Lung (tissue), 12 donors: ENCODE results near the gene ERBB4. TPM values are rescaled to one million over a fixed set of nuclear protein-coding genes. Genes with fewer than 3 reads are reported as not detected.
A peak's percentile ranks its signal among the peaks of the same experiment; 100 is the strongest.

Experiments used
- ATAC-seq: fragments of 200-7000 bp; cut with Tn5 transposase; one replicate; pipeline ENCODE4 v1.9.1; 2020; ENCODE audit warnings: moderate number of reproducible peaks; ENCODE audit not compliant: insufficient read depth, low FRiP score
- DNase-seq, 3 donors: peaks; one replicate each; pipeline ENCODE4 v3.0.0-alpha.2; 2013 to 2017
- H3K27ac ChIP-seq, 2 donors: one replicate each; pipeline ENCODE4 v1.5.1; 2013; ENCODE audit warnings: mild to moderate bottlenecking in 2 of 2, moderate library complexity in 2 of 2, control low read depth in 1 of 2, inconsistent platforms in 1 of 2, low read depth in 1 of 2, low read length in 1 of 2
- H3K27me3 ChIP-seq, 3 donors: one replicate each; pipeline ENCODE4 v1.5.1; 2013; ENCODE audit warnings: low read length in 2 of 3; ENCODE audit not compliant: control insufficient read depth in 3 of 3, insufficient read depth in 3 of 3
- H3K36me3 ChIP-seq, 4 donors: one replicate each; pipeline ENCODE4 v1.5.1; 2013; ENCODE audit warnings: low read length in 4 of 4, mild to moderate bottlenecking in 1 of 4, moderate library complexity in 1 of 4; ENCODE audit not compliant: control insufficient read depth in 4 of 4, insufficient read depth in 4 of 4
- H3K4me1 ChIP-seq, 5 donors: one replicate each; pipeline ENCODE4 v1.5.1; 2013; ENCODE audit warnings: low read length in 5 of 5, mild to moderate bottlenecking in 2 of 5, moderate library complexity in 1 of 5; ENCODE audit not compliant: control insufficient read depth in 5 of 5, insufficient read depth in 5 of 5
- H3K4me3 ChIP-seq: one replicate; pipeline ENCODE4 v1.5.1; 2013; ENCODE audit warnings: mild to moderate bottlenecking, control low read depth, moderate library complexity
- H3K9ac ChIP-seq, 2 donors: one replicate each; pipeline ENCODE4 v1.5.1; 2013; ENCODE audit warnings: low read length in 2 of 2, control low read depth in 1 of 2; ENCODE audit not compliant: insufficient read depth in 1 of 2
- H3K9me3 ChIP-seq, 4 donors: one replicate each; pipeline ENCODE4 v1.5.1; 2013; ENCODE audit warnings: low read length in 3 of 4, mild to moderate bottlenecking in 1 of 4, moderate library complexity in 1 of 4; ENCODE audit not compliant: control insufficient read depth in 4 of 4, insufficient read depth in 3 of 4
- CTCF ChIP-seq: IDR thresholded peaks from 2 replicates; pipeline ENCODE4 v1.5.1; 2012; ENCODE audit warnings: mild to moderate bottlenecking; ENCODE audit errors: control extremely low read depth, extremely low read depth
- WGBS, 2 donors: extraction: QIAGEN DNeasy Blood & Tissue Kit; methylation state at CpG; one replicate each; pipeline ENCODE4 v1.1.7; 2013; 5-methylcytosine and 5-hydroxymethylcytosine counted together
- polyA plus RNA-seq, 2 donors: library from polyadenylated mRNA; stranded (reverse); fragments of 200-250 nt; gene quantifications; one replicate each; pipeline ENCODE4 v1.2.1, GENCODE V29; 2013
- total RNA-seq, 2 donors: library from RNA; depleted of rRNA in 1 of 2; stranded (reverse); fragments of >200 nt in 1 of 2; gene quantifications; one replicate each; pipeline ENCODE4 v1.2.1, GENCODE V29; 2014 to 2021
- donor health status: control.
- donor health status: control.
- donor health status: Bipolar disorder and iron deficiency.
- donor health status: healthy.
- donor health status: DM: yes; HTN: yes; CAD: no.

ERBB4 gene
- total and polyA plus RNA-seq, 4 donors, result 0.41 to 16.8 (median 5.3) TPM

GRCh38 chr2:211793690-211794089 lies 744.9 kb downstream of the ERBB4 start:
- no peak for TF ChIP-seq CTCF
- Histone ChIP-seq H3K36me3 (no peaks in the 10 kb centered on the region), H3K4me3 (no peak overlapping the region), H3K4me1 (no peaks in the 10 kb centered on the region), H3K9me3 (no peaks in the 10 kb centered on the region), H3K9ac (no peak overlapping the region), H3K27ac (no peak overlapping the region), H3K27me3 (no peaks in the 10 kb centered on the region)
- DNase-seq (no peak), ATAC-seq (no peak)
- 52 to 70% methylated on average over 5 of the region's 5 CpGs for WGBS, 2 donors

GRCh38 chr2:211789982-211790381 lies 748.6 kb downstream of the ERBB4 start:
- no peak overlapping the region for H3K27ac ChIP-seq
- ATAC-seq, result no peak

GRCh38 chr2:211766689-211767088 lies 771.9 kb downstream of the ERBB4 start:
- H3K9me3 ChIP-seq, result peaks cover 0 to 4% (median 0%) of the 10 kb centered on the region in 4 donors
- no peak overlapping the region for H3K9ac ChIP-seq
- no peaks in the 10 kb centered on the region for H3K27me3 ChIP-seq
- H3K27ac ChIP-seq, result peak overlapping the region in 1 of 2 donors; percentile 47
- ATAC-seq, result no peak
- peak; percentile 49 to 74 (median 59) for DNase-seq
- TF ChIP-seq CTCF, result no peak
- H3K36me3 ChIP-seq, result no peaks in the 10 kb centered on the region
- H3K4me1 ChIP-seq, result peaks cover 0 to 5% (median 0%) of the 10 kb centered on the region in 5 donors
- no peak overlapping the region for H3K4me3 ChIP-seq
- 53 to 57% methylated on average over 5 of the region's 5 CpGs for WGBS, 2 donors

More at GRCh38 chr2:211789982-211790381, 748.6 kb downstream of the ERBB4 start:
- Histone ChIP-seq H3K4me3 (no peak overlapping the region), H3K9me3 (no peaks in the 10 kb centered on the region), H3K36me3 (no peaks in the 10 kb centered on the region), H3K9ac (no peak overlapping the region), H3K4me1 (no peaks in the 10 kb centered on the region), H3K27me3 (no peaks in the 10 kb centered on the region)
- TF ChIP-seq CTCF, result no peak
- 73 to 79% methylated on average over 4 of the region's 4 CpGs for WGBS, 2 donors
- DNase-seq, result no peak

- H3K36me3 ChIP-seq, result no peaks in the 10 kb centered on the region
- ATAC-seq (no peak), DNase-seq (no peak)
- H3K4me3 ChIP-seq, result no peak overlapping the region
- 76 to 79% methylated on average over 3 of the region's 3 CpGs for WGBS, 2 donors
- H3K4me1 ChIP-seq, result peaks cover 0 to 5% (median 0%) of the 10 kb centered on the region in 5 donors
- TF ChIP-seq CTCF, result no peak
- no peak overlapping the region for H3K9ac ChIP-seq
- no peak overlapping the region for H3K27ac ChIP-seq
- H3K9me3 ChIP-seq, result no peaks in the 10 kb centered on the region
- no peaks in the 10 kb centered on the region for H3K27me3 ChIP-seq
These were observed 776.1 kb downstream of the ERBB4 start for GRCh38 chr2:211762479-211762878.
